Neural cell (in vitro differentiated cells): Measurements from ENCODE around the gene SNCAIP. TPM values are rescaled to one million over a fixed set of nuclear protein-coding genes. Genes with fewer than 3 reads are reported as not detected.

Experiments
- H2AFZ ChIP-seq: fragments of 200-600, 300-800 bp; sonication (generic), shearing (Covaris generic); 2 replicates; pipeline ENCODE4 v1.6.0; 2014; ENCODE audit warnings: low read depth, mild to moderate bottlenecking, antibody characterized with exemption, low read length, moderate library complexity
- H3F3A ChIP-seq: fragments of 200-600 bp; shearing (Covaris generic); 2 replicates; pipeline ENCODE4 v1.6.1; 2016; ENCODE audit warnings: mild to moderate bottlenecking, moderate library complexity, mixed read lengths, antibody characterized with exemption, low read length; ENCODE audit not compliant: insufficient read depth, poor library complexity, severe bottlenecking
- H3K27ac ChIP-seq: fragments of 200-600, 300-800 bp; sonication (generic), shearing (Covaris generic); 2 replicates; pipeline ENCODE4 v1.5.1; 2014; ENCODE audit warnings: mild to moderate bottlenecking, low read length, moderate library complexity
- H3K27me3 ChIP-seq: fragments of 300-800, 200-600 bp; sonication (generic), shearing (Covaris generic); 2 replicates; pipeline ENCODE4 v1.6.0; 2014; ENCODE audit warnings: mild to moderate bottlenecking, low read depth, low read length, moderate library complexity; ENCODE audit not compliant: insufficient read depth
- H3K36me3 ChIP-seq: fragments of 300-800, 200-600 bp; sonication (generic), shearing (Covaris generic); 2 replicates; pipeline ENCODE4 v1.5.1; 2014; ENCODE audit warnings: mild to moderate bottlenecking, antibody characterized with exemption, low read length, moderate library complexity; ENCODE audit not compliant: insufficient read depth
- H3K4me2 ChIP-seq: fragments of 300-800, 200-600 bp; sonication (generic), shearing (Covaris generic); 2 replicates; pipeline ENCODE4 v1.6.0; 2014; ENCODE audit warnings: mild to moderate bottlenecking, low read length
- H3K4me3 ChIP-seq: fragments of 300-800, 200-600 bp; sonication (generic), shearing (Covaris generic); 2 replicates; pipeline ENCODE4 v1.5.1; 2014; ENCODE audit warnings: mild to moderate bottlenecking, low read length, moderate library complexity
- H3K79me2 ChIP-seq: fragments of 200-600 bp; shearing (Covaris generic); replicated peaks from 2 replicates; pipeline ENCODE4 v1.6.0; 2014; ENCODE audit warnings: mild to moderate bottlenecking, low read length, moderate library complexity; ENCODE audit not compliant: insufficient read depth
- H3K9ac ChIP-seq: fragments of 300-800, 200-600 bp; sonication (generic), shearing (Covaris generic); 2 replicates; pipeline ENCODE4 v1.6.1; 2016; ENCODE audit warnings: mild to moderate bottlenecking, low read length, mixed read lengths
- H3K9me2 ChIP-seq: fragments of 200-600 bp; shearing (Covaris generic); 2 replicates; pipeline ENCODE4 v1.6.1; 2016; ENCODE audit warnings: mild to moderate bottlenecking, low read length, mixed read lengths; ENCODE audit not compliant: insufficient read depth
- H3K9me3 ChIP-seq: fragments of 200-600, 300-800 bp; sonication (generic), shearing (Covaris generic); 2 replicates; pipeline ENCODE4 v1.6.1; 2016; ENCODE audit warnings: mild to moderate bottlenecking, mixed run types, low read length, moderate library complexity, mixed read lengths
- H4K20me1 ChIP-seq: fragments of 200-600 bp; shearing (Covaris generic); 2 replicates; pipeline ENCODE4 v1.6.1; 2016; ENCODE audit warnings: mild to moderate bottlenecking, mixed run types; ENCODE audit not compliant: insufficient read depth
- EP300 ChIP-seq: fragments of 450-650 bp; conservative IDR thresholded peaks from 2 replicates; pipeline ENCODE4 v1.6.1; 2014; ENCODE audit warnings: antibody characterized with exemption, mild to moderate bottlenecking, moderate library complexity; ENCODE audit not compliant: poor library complexity, severe bottlenecking
- EZH2 ChIP-seq: fragments of 200-600, 300-800 bp; shearing (Covaris generic), sonication (generic); IDR thresholded peaks from 2 replicates; pipeline ENCODE4 v1.6.1; 2014; ENCODE audit warnings: antibody characterized with exemption, low read length, borderline replicate concordance, mild to moderate bottlenecking; ENCODE audit not compliant: insufficient read depth, poor library complexity, severe bottlenecking
- MXI1 ChIP-seq: fragments of 450-650 bp; conservative IDR thresholded peaks from 2 replicates; pipeline ENCODE4 v1.6.1; 2014; ENCODE audit warnings: antibody characterized with exemption, mild to moderate bottlenecking; ENCODE audit not compliant: poor library complexity, severe bottlenecking
- POLR2AphosphoS5 ChIP-seq: IDR thresholded peaks from 2 replicates; pipeline ENCODE4 v1.6.1; 2012
- RAD21 ChIP-seq: fragments of 450-650 bp; conservative IDR thresholded peaks from 2 replicates; pipeline ENCODE4 v1.6.1; 2014; ENCODE audit warnings: antibody characterized with exemption, mild to moderate bottlenecking, moderate library complexity
- SMC3 ChIP-seq: fragments of 450-650 bp; conservative IDR thresholded peaks from 2 replicates; pipeline ENCODE4 v1.6.1; 2014; ENCODE audit warnings: antibody characterized with exemption, mild to moderate bottlenecking, moderate library complexity; ENCODE audit not compliant: poor library complexity
- TAF1 ChIP-seq: IDR thresholded peaks from 2 replicates; pipeline ENCODE4 v1.6.1; 2012; ENCODE audit warnings: low read depth
- polyA plus RNA-seq: library from polyadenylated mRNA; depleted of rRNA; stranded (reverse); fragments of >200 nt; gene quantifications from 2 replicates; pipeline ENCODE4 v1.2.3, GENCODE V29; 2014
- TF ChIP-seq, protein P1 (sequence below): IDR thresholded peaks from 2 replicates; pipeline ENCODE4 v1.6.1; 2012; ENCODE audit warnings: borderline replicate concordance
- TF ChIP-seq, protein P2 (sequence below): fragments of 450-650 bp; IDR thresholded peaks from 2 replicates; pipeline ENCODE4 v1.5.1; 2014; ENCODE audit warnings: antibody characterized with exemption, mild to moderate bottlenecking, moderate library complexity; ENCODE audit not compliant: poor library complexity, severe bottlenecking

Gene SNCAIP
- polyA plus RNA-seq, 1 donor from 2014 or later = 25.6 TPM

DNA sequence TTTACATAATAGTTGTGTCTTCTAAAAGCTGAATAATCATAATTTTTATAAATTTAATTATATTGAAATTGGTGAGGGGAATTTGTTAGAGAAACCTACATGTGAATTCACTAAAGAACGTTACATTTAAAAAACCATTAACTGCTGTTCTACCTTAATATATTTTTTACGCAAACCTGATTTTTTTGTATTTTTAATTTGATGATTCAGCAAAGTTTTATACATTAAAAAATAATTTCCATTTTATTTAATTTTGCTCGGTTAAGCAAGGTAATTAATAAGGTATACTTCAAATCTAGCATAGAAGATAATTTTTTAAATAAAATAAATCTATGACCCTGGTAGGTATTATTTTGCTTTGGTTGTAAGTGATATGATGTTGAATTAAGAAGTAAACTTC lies 114.3 kb downstream of the SNCAIP start:
- no peaks in the 10 kb centered on the region for H3K27me3 ChIP-seq
- peaks cover 4% of the 10 kb centered on the region for H3K9me3 ChIP-seq
- H3K4me3 ChIP-seq = no peak overlapping the region
- no peak overlapping the region for H3K27ac ChIP-seq
- no peaks in the 10 kb centered on the region for H3K79me2 ChIP-seq
- H3K36me3 ChIP-seq = peaks cover 15% of the 10 kb centered on the region
- TF ChIP-seq TAF1 (no peak), POLR2AphosphoS5 (no peak), EP300 (no peak), EZH2 (no peak), RAD21 (no peak), MXI1 (no peak), SMC3 (no peak)
- TF ChIP-seq, protein P1, sequence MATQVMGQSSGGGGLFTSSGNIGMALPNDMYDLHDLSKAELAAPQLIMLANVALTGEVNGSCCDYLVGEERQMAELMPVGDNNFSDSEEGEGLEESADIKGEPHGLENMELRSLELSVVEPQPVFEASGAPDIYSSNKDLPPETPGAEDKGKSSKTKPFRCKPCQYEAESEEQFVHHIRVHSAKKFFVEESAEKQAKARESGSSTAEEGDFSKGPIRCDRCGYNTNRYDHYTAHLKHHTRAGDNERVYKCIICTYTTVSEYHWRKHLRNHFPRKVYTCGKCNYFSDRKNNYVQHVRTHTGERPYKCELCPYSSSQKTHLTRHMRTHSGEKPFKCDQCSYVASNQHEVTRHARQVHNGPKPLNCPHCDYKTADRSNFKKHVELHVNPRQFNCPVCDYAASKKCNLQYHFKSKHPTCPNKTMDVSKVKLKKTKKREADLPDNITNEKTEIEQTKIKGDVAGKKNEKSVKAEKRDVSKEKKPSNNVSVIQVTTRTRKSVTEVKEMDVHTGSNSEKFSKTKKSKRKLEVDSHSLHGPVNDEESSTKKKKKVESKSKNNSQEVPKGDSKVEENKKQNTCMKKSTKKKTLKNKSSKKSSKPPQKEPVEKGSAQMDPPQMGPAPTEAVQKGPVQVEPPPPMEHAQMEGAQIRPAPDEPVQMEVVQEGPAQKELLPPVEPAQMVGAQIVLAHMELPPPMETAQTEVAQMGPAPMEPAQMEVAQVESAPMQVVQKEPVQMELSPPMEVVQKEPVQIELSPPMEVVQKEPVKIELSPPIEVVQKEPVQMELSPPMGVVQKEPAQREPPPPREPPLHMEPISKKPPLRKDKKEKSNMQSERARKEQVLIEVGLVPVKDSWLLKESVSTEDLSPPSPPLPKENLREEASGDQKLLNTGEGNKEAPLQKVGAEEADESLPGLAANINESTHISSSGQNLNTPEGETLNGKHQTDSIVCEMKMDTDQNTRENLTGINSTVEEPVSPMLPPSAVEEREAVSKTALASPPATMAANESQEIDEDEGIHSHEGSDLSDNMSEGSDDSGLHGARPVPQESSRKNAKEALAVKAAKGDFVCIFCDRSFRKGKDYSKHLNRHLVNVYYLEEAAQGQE = no peak
- TF ChIP-seq, protein P2, sequence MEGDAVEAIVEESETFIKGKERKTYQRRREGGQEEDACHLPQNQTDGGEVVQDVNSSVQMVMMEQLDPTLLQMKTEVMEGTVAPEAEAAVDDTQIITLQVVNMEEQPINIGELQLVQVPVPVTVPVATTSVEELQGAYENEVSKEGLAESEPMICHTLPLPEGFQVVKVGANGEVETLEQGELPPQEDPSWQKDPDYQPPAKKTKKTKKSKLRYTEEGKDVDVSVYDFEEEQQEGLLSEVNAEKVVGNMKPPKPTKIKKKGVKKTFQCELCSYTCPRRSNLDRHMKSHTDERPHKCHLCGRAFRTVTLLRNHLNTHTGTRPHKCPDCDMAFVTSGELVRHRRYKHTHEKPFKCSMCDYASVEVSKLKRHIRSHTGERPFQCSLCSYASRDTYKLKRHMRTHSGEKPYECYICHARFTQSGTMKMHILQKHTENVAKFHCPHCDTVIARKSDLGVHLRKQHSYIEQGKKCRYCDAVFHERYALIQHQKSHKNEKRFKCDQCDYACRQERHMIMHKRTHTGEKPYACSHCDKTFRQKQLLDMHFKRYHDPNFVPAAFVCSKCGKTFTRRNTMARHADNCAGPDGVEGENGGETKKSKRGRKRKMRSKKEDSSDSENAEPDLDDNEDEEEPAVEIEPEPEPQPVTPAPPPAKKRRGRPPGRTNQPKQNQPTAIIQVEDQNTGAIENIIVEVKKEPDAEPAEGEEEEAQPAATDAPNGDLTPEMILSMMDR = no peak
- no peak overlapping the region for H3K4me2 ChIP-seq
- no peak overlapping the region for H3K9ac ChIP-seq
- no peak overlapping the region for H2AFZ ChIP-seq
- H4K20me1 ChIP-seq = no peaks in the 10 kb centered on the region
- no peaks in the 10 kb centered on the region for H3F3A ChIP-seq
- no peaks in the 10 kb centered on the region for H3K9me2 ChIP-seq

DNA sequence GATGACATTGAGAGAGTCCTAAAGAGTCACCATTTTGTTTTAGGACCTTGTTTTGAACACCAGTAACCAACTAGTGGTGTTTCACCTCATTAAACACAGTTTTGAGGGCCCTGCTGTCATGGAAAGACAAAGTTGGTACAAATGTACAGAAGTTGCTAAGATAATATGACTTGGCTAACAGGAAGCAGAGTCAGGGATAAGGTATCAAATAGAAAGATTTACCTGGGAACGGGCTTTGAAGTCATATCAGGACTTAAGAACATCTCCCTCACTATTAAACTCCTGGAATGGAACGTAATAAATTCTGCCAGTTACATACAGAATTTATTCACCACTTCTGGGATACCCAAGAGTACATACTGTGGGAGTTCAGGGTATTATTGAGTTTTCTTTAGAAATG lies 115.6 kb downstream of the SNCAIP start:
- Histone ChIP-seq H3K4me3 (no peak overlapping the region), H3K9ac (no peak overlapping the region), H3K27ac (no peak overlapping the region), H3K9me3 (peaks cover 4% of the 10 kb centered on the region), H3K9me2 (no peaks in the 10 kb centered on the region), H4K20me1 (no peaks in the 10 kb centered on the region), H2AFZ (no peak overlapping the region), H3K27me3 (no peaks in the 10 kb centered on the region), H3K36me3 (peaks cover 15% of the 10 kb centered on the region), H3K4me2 (no peak overlapping the region), H3K79me2 (no peaks in the 10 kb centered on the region), H3F3A (no peaks in the 10 kb centered on the region)
- no peak for TF ChIP-seq RAD21
- no peak for TF ChIP-seq MXI1
- no peak for TF ChIP-seq POLR2AphosphoS5
- no peak for TF ChIP-seq EZH2
- TF ChIP-seq, protein P2 = no peak
- TF ChIP-seq SMC3 = no peak
- no peak for TF ChIP-seq EP300
- TF ChIP-seq, protein P1 = no peak
- no peak for TF ChIP-seq TAF1
